IPS-20b (cell line): Measurements from ENCODE around the gene MRPL44.
"Not testable (repeated sequence)": the region's sequence is repeated elsewhere in the genome, so short reads cannot be mapped to it uniquely, and the experiment has no call there.

Experiments
- H3K27ac ChIP-seq: one replicate; pipeline ENCODE4 v1.5.1; 2013; ENCODE audit warnings: low read length
- H3K27me3 ChIP-seq: 2 replicates; pipeline ENCODE4 v1.6.1; 2013; ENCODE audit warnings: mild to moderate bottlenecking, low read length, inconsistent platforms; ENCODE audit not compliant: insufficient read depth
- H3K36me3 ChIP-seq: 2 replicates; pipeline ENCODE4 v1.6.1; 2013; ENCODE audit warnings: low read depth, mild to moderate bottlenecking, inconsistent platforms, low read length, moderate library complexity; ENCODE audit not compliant: insufficient read depth
- H3K4me1 ChIP-seq: 2 replicates; pipeline ENCODE4 v1.6.1; 2013; ENCODE audit warnings: mild to moderate bottlenecking, control low read depth, inconsistent platforms, low read length, moderate library complexity; ENCODE audit not compliant: insufficient read depth
- H3K4me3 ChIP-seq: 2 replicates; pipeline ENCODE4 v1.5.1; 2013; ENCODE audit warnings: mild to moderate bottlenecking, low read length, inconsistent platforms
- H3K9ac ChIP-seq: 2 replicates; pipeline ENCODE4 v1.6.1; 2013; ENCODE audit warnings: low read depth, mild to moderate bottlenecking, inconsistent platforms, low read length, moderate library complexity
- H3K9me3 ChIP-seq: 2 replicates; pipeline ENCODE4 v1.6.1; 2013; ENCODE audit warnings: mild to moderate bottlenecking, low read depth, low read length, inconsistent platforms; ENCODE audit not compliant: insufficient read depth

MRPL44 gene

DNA sequence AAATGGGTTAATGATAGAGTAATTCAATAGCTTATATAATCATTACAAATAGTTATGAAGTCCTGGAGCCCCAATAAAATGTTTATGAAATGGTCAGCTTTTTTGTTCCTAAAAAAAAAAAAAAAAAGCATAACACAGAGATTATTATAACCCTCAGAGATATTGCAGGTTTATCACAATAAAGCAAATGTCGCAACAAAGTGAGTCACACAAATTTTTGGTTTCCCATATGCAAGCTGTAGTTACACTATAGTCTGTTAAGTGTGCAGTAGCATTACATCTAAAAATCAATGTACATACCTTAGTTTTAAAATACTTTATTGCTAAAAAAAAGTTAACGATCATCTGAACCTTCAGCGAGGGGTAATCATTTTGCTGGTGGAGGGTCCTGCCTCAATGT lies 32.2 kb upstream of the MRPL44 start:
- H3K36me3 ChIP-seq: peaks cover 12% of the 10 kb centered on the region; the same call in 1 of the 2 replicates
- no peak overlapping the region for H3K27ac ChIP-seq
- H3K4me3 ChIP-seq: no peak overlapping the region
- no peak overlapping the region for H3K9ac ChIP-seq
- H3K4me1 ChIP-seq: peaks cover 6% of the 10 kb centered on the region; the same call in 1 of the 2 replicates
- H3K27me3 ChIP-seq: no peaks in the 10 kb centered on the region
- H3K9me3 ChIP-seq: peaks cover 3% of the 10 kb centered on the region; the same call in 1 of the 2 replicates

DNA sequence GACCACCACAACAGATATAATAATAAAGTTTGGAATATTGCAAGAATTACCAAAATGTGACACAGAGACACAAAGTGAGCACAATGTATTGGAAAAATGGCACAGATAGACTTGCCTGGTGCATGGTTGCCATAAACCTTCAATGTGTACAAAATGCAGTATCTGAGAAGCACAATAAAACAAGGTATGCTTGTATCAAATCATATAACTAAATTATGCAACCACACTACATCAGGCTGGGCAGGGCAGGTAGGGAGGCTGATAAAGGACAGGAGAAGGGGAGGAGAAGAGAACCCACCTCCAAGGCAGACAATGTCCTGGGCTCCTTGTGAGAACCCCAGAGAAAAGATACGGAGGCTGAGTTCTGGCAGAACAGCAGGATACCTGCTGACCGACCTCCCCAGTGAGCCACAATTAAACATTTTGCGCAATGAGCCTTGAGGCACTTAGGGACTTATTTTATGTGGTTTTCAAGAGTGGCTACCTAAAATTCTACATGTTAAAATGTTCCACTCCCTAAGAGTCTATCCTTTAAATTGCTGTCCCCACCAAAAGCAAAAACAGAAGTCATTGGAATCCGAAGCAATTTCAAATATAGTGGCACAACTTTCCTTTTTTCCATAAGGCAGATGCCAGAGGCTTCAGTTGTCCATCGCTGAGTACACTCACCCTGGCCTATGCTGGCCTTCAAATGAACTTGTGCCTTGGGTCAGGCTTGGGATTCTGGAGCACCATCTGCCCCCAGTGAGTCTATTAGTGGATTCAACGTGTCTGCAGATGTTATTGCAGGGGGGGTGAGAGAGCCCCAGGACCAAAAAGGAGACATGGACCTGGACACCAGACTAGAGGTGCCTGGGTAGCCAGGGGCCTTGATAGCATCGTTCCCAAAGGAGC lies 28.9 kb upstream of the MRPL44 start:
- Histone ChIP-seq H3K27me3 (no peaks in the 10 kb centered on the region), H3K36me3 (peaks cover 7% of the 10 kb centered on the region; the same call in 1 of the 2 replicates), H3K9me3 (peaks cover 3% of the 10 kb centered on the region; the same call in 1 of the 2 replicates), H3K4me3 (no peak overlapping the region), H3K27ac (no peak overlapping the region), H3K4me1 (peaks cover 18% of the 10 kb centered on the region; the same call in 1 of the 2 replicates), H3K9ac (no peak overlapping the region)

DNA sequence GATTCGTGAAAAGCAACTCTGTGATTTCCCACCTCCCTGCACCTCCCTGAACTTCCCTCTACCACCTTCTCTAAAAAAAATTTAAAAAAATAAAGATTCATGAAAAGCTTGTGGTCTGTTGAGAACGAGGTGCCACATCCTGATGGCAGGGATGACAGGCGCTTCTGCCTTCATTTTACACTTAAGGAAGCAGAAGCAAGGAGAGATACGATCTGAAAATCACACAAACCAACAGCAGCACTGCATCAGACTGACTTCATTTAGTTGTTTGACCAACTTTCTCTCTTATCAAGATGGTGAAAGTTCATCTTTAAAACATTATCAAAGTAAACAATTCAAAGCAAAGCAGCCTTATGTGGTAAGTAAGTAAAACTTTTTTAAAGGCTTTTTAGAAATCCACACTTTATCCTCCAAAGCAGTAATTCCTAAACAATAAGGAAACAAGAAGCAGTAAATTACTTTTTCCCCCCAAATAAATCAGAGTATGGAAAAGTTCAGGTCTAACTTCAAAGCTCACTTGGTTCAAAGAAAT lies 27.6 kb upstream of the MRPL44 start:
- Histone ChIP-seq H3K27me3 (no peaks in the 10 kb centered on the region), H3K4me3 (peak overlapping the region; percentile 2; the same call in 1 of the 2 replicates), H3K4me1 (peaks cover 19% of the 10 kb centered on the region; the same call in 1 of the 2 replicates), H3K27ac (no peak overlapping the region), H3K36me3 (peaks cover 7% of the 10 kb centered on the region; the same call in 1 of the 2 replicates), H3K9ac (no peak overlapping the region), H3K9me3 (peaks cover 3% of the 10 kb centered on the region; the same call in 1 of the 2 replicates)

DNA sequence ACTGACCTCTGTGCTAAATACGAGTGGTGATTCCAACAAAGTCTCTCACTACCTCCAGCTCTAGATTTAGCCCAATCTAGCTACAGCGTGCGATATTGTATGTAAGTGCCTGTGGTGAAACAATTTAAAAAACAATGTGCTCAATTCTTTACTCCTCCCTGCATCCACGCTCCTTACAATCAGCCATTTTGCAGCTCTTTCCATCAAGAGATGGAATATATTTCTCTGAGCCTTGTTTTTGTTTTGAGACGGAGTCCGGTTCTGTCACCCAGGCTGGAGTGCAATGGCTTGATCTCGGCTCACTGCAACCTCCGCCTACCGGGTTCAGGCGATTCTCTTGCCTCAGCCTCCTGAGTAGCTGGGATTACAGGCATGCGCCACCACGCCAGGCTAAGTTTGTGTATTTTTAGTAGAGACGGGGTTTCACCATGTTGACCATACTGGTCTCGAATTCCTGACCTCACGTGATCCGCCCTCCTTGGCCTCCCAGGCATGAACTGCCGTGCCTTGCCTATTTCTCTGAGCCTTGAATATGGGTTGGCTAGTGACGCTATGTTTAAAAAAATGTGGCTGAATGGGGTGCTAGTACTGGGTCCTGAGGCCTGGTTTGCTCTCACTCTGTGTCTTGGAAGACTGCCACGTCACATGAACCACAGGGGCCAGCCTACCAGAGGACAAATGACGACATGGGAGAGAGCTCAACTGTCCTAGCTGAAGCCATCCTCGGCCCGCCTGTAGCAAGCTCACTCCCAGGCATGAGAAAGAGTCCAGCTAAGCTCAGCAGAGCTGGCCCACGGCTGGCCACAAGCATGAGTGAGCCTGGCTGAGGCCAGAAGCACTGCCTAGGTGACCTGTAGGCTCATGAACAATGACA lies 26.9 kb upstream of the MRPL44 start:
- peaks cover 26% of the 10 kb centered on the region for H3K4me1 ChIP-seq
- peak overlapping the region; percentile 60; the same call in 1 of the 2 replicates for H3K9ac ChIP-seq
- H3K27ac ChIP-seq: peak overlapping the region; percentile 50
- H3K4me3 ChIP-seq: peak overlapping the region; percentile 2; the same call in 1 of the 2 replicates
- H3K36me3 ChIP-seq: peaks cover 3% of the 10 kb centered on the region; the same call in 1 of the 2 replicates
- peaks cover 3% of the 10 kb centered on the region; the same call in 1 of the 2 replicates for H3K9me3 ChIP-seq
- H3K27me3 ChIP-seq: no peaks in the 10 kb centered on the region

DNA sequence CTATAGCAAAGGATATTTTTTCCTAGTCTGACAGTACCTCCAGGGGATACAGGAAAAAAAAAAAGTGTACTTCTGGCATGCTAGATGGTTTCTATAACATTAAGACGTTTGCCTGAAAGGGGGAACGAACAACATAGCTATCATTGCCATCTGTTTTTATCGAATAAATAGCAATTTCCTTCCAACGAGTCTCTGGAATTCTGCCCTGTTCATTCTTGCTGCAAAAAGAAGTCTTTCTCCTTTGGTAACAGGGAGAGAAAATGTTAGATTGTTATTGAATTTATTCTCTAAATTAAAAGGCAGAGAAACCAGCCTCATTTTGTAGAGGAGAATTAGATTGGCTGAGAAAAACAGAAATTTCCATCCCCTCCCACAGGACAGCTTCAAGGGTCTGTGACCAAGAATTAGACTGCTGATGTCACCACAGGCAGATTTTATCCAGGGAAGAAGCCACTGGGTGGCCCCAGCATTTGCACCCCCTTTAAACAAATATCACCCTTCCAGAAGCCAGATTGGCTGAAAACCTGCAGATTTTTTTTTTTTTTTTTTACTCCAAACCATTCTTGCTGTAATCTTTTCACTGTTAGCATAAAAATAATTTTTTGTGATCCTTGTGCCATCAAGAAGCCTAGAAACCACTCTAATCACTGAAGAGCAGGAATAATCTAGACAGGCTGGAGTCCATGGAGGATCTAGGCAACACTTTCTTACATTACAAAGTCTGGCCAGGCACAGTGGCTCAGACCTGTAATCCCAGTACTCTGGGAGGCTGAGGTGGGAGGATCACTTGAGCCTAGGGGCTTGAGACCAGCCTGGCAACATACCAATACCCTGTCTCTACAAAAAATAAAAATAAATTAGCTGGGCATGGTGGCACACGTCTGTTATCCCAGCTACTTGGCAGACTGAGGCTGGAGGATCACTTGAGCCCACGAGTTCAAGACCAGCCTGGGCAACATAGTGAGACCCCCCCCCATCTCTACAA lies 24.2 kb upstream of the MRPL44 start:
- no peak overlapping the region for H3K4me3 ChIP-seq
- H3K36me3 ChIP-seq: no peaks in the 10 kb centered on the region
- H3K4me1 ChIP-seq: peaks cover 53% of the 10 kb centered on the region
- H3K27ac ChIP-seq: no peak overlapping the region
- H3K9ac ChIP-seq: no peak overlapping the region
- H3K27me3 ChIP-seq: no peaks in the 10 kb centered on the region
- no peaks in the 10 kb centered on the region for H3K9me3 ChIP-seq

DNA sequence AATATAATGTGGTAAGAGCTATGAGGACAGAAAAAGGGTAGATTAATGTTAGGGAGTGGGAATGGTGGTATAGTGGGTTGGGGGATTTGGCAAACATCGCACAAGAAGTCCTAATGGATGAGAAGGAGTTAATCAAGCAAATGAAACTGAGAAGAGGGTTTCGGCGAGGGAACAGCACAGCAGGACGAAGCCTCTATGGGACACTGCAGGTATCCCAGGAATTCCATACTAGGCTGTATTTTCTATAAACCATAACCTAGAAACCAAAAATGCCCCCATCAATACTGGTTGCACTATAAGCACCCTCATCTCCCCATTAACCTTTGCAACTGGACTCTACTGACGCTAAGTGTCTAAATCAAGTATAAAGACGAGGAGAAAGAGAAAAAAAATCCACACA lies 22.4 kb upstream of the MRPL44 start:
- H3K4me3 ChIP-seq: no peak overlapping the region; the same call in 1 of the 2 replicates
- H3K27ac ChIP-seq: no peak overlapping the region
- peaks cover 60% of the 10 kb centered on the region for H3K4me1 ChIP-seq
- no peak overlapping the region for H3K9ac ChIP-seq
- no peaks in the 10 kb centered on the region for H3K27me3 ChIP-seq
- H3K9me3 ChIP-seq: no peaks in the 10 kb centered on the region
- no peaks in the 10 kb centered on the region for H3K36me3 ChIP-seq

DNA sequence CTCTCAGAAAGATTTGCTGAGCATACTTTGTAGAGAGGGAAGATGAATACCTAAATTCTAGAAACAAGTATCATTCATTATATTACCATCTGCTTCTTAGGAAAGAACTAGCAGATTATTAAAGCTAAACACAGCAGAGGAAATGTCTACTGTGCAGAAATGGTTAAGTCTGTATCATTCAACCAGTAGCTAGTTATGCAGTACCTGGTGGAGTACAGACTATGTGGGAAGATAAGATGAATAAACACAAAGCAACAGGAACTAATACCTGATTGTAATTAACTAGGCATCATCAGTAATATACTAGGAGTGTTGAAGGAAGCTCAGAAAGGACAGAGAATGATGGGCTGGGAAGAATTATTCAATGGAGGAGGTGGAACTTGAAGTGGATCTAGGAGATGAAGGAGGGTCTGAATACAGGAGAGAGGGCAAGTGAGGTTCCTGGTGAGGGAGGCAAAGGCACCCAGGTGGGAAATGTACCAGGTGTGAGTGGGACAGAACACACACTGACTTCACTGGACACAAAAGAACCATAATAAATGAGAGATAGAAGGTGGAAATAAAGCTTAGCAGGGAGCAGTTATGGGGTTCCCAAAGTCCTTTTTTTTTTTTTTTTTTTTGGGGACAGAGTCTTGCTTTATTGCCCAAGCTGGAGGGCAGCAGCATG lies 21.7 kb upstream of the MRPL44 start:
- Histone ChIP-seq H3K27me3 (no peaks in the 10 kb centered on the region), H3K4me3 (no peak overlapping the region), H3K27ac (no peak overlapping the region), H3K9ac (peak overlapping the region; percentile 2; the same call in 1 of the 2 replicates), H3K36me3 (no peaks in the 10 kb centered on the region), H3K9me3 (no peaks in the 10 kb centered on the region), H3K4me1 (peaks cover 53% of the 10 kb centered on the region)

DNA sequence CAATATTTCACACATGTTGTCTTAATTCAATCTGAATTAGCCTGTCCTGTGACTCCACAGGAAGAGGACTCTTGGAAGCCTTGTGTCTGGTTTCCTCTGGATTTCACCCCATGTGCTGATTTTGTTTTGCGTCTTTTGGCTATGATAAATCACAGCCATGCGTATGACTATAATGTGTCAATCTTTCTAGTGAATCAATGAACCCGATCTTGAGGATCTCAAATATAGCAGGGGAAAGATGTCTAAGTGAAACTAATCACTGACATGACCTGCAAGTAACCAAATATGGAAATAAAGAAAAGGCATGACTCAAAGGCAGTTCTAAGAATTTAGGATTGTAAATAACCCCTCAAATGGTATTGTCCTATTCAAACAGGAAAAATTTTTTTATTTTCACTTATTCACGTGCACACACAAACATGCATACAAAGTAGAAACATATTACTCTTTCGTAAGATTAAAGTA lies 20.4 kb upstream of the MRPL44 start:
- Histone ChIP-seq H3K36me3 (peaks cover 3% of the 10 kb centered on the region; the same call in 1 of the 2 replicates), H3K9ac (peak overlapping the region; percentile 65; the same call in 1 of the 2 replicates), H3K4me3 (peak overlapping the region; percentile 39; the same call in 1 of the 2 replicates), H3K4me1 (peaks cover 50% of the 10 kb centered on the region), H3K27ac (no peak overlapping the region), H3K9me3 (no peaks in the 10 kb centered on the region), H3K27me3 (no peaks in the 10 kb centered on the region)

DNA sequence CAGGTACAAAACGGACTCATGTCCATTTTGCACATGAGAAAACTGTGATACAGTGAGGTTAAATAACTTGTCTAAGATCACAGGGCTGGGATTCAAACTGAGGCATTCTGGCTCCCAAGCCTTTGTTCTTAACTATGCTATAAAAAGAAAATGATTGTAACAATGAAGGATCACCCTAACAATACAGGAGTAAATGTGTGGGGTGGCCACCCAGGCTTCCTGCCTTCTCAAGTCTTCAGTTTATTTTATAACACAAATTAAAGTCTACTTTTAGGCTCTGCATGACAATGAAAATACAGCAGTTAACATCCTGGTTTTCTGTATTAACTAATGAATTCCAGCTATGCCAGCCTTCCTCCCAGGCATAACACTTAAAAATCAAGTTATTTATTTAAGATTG lies 19.7 kb upstream of the MRPL44 start:
- H3K4me1 ChIP-seq: peaks cover 50% of the 10 kb centered on the region
- peak overlapping the region; percentile 65; the same call in 1 of the 2 replicates for H3K9ac ChIP-seq
- H3K36me3 ChIP-seq: peaks cover 4% of the 10 kb centered on the region; the same call in 1 of the 2 replicates
- H3K4me3 ChIP-seq: peak overlapping the region; percentile 39
- H3K27me3 ChIP-seq: no peaks in the 10 kb centered on the region
- H3K9me3 ChIP-seq: no peaks in the 10 kb centered on the region
- H3K27ac ChIP-seq: no peak overlapping the region

DNA sequence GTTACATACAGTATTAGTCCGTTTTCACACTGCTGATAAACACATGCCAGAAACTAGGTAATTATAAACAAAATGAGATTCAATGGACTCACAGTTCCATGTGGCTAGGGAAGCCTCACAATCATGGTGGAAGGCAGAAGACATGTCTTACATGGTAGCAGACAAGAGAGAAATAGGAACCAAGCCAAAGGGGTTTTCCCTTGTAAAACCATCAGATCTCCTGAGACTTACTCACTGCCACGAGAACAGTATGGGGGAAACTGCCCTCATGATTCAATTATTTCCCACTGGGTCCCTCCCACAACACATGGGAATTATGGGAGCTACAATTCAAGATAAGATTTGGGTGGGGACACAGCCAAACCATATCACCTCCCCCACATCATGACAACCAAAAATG lies 17.8 kb upstream of the MRPL44 start:
- peaks cover 55% of the 10 kb centered on the region for H3K4me1 ChIP-seq

More for the DNA sequence above, 17.8 kb upstream of the MRPL44 start:
- H3K9ac ChIP-seq, H3K27me3 ChIP-seq, H3K4me3 ChIP-seq, H3K9me3 ChIP-seq, H3K36me3 ChIP-seq, H3K27ac ChIP-seq: not testable (repeated sequence)
